Stimulated activated CD4-positive, alpha-beta T cell treated with anti-CD3 and anti-CD28 coated beads, Interleukin-4, amount 100 ng/mL, for 24 hours (primary cell): Measurements from ENCODE around the gene GOLGA6L2.
"Not testable (repeated sequence)": the region's sequence is repeated elsewhere in the genome, so short reads cannot be mapped to it uniquely, and the experiment has no call there.

Experiments used
- DNase-seq: peaks from one replicate; pipeline ENCODE4 v3.0.0-alpha.2; 2020

GOLGA6L2 gene

GRCh38 chr15:23447107-23447500 lies at the start of gene GOLGA6L2:
GOLGA6L2 (minus strand) TSS chr15:23447243; CDS start chr15:23447181, 62 bp downstream.
- no peak for DNase-seq

DNA sequence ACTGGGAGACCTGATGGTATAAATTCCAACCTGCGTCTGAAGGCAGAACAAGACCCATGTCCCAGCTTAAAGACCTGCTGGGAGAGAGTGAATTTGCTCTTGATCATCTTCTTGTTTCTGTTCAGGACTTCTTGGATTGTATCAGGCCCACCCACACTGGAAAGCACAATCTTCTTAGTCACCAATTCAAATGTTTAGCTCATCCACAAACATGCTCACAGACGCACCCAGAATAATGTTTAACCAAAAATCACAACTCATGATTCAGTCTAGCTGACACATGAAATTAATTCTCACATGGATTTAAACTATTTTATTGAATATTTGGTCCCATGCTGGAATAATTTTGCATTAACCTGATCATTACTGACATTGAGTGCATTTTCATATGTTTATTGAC lies 37.8 kb upstream of the GOLGA6L2 start:
- DNase-seq = no peak

- no peak for DNase-seq
Observed at GRCh38 chr15:23483821-23484299, 36.8 kb upstream of the GOLGA6L2 start.

DNA sequence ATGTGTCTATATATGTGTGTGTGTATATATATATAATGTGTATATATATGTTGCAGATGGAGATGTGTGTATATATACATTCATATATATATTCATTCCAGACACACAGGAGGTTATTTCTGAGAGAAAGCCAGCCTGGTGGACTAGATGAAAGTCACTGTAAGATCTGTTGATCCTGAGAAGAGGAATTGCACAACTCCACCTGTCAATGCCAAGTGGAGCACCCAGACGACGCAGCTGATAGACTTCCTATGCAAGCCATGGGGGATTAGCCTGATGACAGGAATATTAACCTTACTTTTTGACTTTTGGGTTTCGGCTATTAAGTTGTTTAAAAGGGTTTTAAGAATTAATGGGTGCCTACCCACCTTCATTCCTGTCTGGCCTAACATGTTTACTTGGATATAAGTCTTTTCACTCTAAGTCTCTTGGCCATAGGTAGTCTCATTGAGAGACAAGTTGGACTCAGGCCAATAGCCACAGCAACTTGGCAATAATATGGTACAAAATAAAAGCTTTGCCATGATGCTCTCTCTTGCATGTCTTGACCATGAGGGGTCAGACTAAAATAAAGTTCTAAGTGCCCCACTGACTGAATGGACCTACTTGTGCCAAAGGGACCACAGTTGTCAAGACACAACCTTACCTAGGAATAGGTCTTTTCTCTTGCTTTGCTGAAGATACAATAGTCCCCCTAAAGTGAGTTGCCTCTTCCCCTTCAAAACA lies 35.9 kb upstream of the GOLGA6L2 start:
- no peak for DNase-seq

DNA sequence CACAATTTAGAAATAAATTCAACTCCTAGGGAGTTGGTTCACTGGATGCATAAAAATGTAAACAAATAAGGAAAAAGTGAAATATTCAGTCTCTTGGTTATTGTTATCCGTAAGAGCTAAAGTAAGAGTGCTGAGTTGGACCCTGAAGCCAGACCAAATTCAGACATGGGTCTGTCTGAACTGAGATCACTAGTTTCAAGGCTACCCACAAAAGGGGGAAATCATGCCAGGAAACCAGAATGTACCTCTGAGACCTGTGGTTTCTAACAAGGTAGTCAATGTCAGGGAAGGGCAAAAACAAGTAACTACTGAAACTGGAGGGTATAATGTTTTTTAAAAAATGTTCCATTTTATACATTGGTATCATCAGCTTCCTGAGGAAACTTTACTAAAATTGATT lies 35.2 kb upstream of the GOLGA6L2 start:
- DNase-seq = no peak

DNA sequence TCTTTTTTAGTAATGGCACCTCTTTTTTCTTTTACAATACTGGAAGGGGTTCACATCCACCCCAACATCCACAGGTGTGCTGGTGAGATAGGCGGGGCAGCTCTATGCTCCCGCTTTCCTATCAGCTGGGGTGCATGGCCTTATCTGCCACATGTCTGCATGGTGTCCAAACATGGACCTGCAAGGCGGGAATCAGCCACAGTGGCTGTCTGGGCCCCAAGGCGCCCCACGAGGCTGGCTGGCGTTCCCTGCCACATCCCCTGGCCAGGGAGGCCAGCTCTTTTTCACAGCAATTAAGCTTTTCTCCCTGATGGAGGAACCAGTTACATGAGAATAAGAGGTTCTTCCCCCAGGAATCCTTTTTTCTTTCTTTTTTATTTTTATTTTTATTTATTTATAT lies 30.9 kb upstream of the GOLGA6L2 start:
- no peak for DNase-seq

DNA sequence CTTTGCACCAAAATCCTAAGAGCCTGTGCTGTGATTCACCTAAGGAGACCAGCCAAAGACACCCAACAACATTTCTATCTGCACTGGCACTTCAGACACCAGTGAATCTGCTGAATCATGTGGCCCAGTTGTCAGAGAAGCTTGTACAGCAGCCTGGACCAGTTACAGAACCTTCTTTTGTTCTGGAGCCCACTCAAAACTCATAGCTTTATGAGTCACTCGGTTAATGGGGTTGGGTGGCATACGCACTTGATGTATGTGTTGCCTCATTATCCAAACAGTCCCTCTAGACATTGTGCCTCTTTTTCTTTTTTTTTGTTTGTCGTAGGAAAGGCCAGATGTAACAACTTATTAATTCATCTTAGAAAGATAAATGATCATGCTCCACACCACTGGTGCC lies 25.6 kb upstream of the GOLGA6L2 start:
- DNase-seq = no peak

GRCh38 chr15:23472033-23472432 lies 25.0 kb upstream of the GOLGA6L2 start:
- DNase-seq = no peak

DNA sequence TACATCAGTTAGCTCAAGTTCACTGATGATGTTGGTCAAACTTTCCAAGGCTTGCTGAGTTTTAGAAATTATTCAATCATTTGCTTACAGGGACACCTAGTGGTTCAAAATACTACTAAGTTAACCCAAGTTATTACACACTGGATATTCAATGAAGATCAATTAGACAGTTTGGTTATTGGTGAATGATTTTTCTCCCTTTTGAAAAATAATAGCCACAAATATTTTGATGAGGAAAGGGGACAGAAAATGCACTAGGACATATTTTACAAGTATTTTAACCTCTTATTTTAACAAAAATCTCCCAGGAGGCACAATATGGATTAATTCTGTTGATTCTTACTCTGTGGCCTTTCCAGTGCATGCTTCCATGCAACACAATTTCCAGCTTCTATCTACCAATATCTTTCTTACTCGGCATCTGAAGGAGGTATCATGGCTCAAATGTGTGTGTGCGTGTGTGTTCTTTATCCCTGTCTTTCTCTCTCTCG lies 20.1 kb upstream of the GOLGA6L2 start:
- DNase-seq = no peak

- no peak for DNase-seq
Observed at GRCh38 chr15:23457890-23458289, 10.8 kb upstream of the GOLGA6L2 start.

GRCh38 chr15:23446215-23447106 lies 582 bp downstream of the GOLGA6L2 start:
- no peak for DNase-seq

DNA sequence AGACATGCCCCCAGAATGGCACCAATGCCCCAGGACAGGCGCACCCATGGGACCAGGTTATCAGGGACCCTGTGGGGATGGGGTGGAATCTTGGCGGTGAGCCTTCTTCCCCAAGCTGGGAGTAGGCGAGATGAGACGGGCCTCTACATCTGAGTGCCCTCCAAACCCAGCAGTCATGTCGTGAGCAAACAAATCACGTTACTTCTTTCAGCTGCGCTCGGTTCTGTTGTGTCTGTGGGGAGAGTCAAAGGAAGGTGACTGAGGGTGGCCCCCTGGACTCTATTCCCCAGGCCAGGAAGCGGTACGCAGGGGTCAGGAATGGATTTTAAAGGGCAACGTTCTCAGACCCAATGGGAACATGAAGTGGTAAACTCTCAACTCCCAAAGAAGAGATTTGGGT lies 2.8 kb downstream of the GOLGA6L2 start:
- no peak for DNase-seq

- DNase-seq = no peak
Observed at GRCh38 chr15:23441204-23441603, 5.8 kb downstream of the GOLGA6L2 start.

DNA sequence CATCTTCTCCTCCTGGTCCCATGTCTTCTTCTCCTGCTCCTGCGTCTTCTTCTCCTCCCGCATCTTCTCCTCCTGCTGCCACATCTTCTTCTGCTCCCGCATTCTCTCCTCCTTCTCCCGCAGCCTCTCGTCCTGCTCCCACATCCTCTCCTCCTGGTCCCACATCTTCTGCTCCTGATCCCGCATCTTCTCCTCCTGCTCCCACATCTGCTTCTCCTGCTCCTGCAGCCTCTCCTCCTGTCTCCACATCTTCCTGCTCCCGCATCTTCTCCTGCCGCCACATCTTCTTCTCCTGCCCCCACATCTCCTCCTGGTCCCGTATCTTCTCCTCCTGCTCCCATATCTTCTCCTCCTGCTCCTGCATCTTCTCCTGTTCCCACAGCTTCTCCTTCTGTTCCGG lies 6.4 kb downstream of the GOLGA6L2 start:
- no peak for DNase-seq

- no peak for DNase-seq
Observed at GRCh38 chr15:23439513-23439912, 7.5 kb downstream of the GOLGA6L2 start.

DNA sequence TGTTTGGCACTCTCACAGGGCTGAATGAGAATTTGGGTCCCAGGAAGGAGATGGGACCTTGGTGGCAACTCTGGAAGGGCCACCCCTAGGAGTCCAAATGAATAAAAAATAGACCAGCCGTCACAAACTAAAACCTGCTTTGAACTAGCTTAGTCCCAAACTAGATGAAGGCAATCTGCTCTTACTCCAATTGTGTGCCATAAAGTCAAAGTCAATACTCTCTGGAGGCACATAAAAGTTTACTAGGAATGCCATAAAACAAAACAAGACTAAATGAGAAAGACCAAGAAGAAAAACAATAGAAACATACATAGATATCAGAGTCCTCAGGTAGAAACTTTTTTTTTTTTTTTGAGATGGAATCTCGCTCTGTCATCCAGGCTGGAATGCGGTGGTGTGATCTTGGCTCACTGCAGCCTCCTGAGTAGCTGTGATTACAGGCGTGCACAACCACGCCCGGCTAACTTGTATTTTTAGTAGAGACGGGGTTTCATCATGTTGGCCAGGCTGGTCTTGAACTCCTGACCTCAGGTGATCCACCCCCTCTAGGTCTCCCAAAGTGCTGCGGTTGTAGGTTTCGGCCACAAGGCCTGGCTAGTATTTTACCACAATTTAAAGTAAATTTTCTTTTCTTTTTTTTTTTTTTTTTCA lies 8.1 kb downstream of the GOLGA6L2 start:
- DNase-seq = no peak

- no peak for DNase-seq
Observed at GRCh38 chr15:23437673-23438072, 9.4 kb downstream of the GOLGA6L2 start.

DNA sequence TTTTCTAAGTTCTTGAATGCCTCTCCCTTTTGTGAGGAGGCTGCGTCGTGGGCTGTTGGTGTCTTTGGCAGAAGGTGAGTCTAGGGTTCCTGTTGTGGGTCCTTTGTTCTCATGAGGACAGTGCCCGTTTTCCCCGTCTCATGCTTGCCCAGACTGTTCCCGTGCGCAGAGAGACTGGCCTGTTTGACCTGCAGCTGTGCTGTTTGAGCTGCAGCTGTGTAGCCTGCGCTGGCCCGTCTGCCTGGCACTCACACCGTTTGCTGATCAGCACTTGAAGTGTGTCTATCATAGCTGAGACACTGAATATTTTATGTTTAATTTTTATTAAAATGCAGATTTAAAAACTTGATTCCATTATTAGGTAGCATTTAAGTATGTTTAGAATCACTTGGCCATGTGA lies 9.9 kb downstream of the GOLGA6L2 start:
- DNase-seq = no peak

GRCh38 chr15:23436421-23436820 lies 10.6 kb downstream of the GOLGA6L2 start:
- DNase-seq = no peak

DNA sequence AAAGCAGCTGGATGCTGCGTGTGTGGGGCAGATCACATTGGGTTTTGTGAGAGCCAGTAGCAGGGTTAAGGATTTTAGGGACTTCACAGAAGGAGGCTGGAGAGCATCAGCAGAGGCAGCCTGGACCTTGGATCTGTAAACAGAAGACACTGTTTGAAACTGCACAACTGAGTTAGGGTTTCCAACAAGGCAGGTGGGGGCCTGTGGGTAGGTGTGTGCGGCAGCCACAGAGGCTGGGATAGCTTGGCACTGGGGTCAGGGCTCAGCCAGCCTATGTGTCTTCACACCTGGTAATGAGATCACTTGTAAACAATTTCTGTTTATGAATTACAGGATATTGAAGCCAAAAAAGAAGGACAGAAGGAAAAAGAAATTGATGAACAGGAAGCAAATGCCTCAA lies 12.3 kb downstream of the GOLGA6L2 start:
- DNase-seq = not testable (repeated sequence)

GRCh38 chr15:23425327-23425726 lies 21.7 kb downstream of the GOLGA6L2 start:
- DNase-seq = not testable (repeated sequence)

DNA sequence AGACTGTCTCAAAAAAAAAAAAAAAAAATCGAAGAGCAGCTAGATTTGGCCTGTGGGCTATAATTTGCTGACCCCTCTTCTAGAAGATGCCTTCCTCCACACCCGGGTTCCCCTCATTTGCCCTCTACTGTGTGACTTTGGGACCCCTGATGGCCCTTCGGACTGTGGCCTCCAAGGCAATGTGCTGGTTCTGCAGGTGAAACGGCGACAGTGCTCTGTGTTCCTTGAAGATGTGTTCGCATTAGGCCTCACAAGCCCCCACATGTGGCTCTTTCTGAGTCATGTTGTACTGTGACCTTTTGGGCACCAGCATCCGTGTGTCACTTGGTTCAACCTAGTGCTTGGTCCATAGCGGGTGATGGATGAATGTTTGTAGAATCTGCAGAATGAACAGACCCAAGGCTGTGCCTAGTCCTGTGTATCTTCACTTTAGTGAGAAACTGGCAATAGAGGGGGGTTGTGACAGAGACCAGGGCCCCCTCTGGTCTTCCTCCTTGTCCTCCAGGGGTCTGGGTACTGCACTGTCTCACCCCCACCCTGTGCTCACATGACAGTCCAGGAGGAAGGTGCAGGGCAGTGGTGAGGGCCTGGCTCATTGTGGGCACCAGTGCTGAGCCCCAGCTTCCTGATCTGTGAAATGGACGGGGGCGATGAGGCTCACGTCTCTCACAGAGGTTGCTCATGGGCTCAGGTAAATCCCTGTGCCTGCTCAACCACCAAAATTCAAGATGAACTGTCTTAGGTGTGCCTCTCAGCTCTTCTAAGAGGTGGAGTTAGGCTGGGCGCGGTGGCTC lies 22.7 kb downstream of the GOLGA6L2 start:
- no peak for DNase-seq
